Kasumi-1 (cell line): Measurements from ENCODE around the gene PEX11G.

Experiments
- DNase-seq, 2 experiments: peaks; one replicate each; lab custom pipeline; 2025; lab: John Stamatoyannopoulos, UW

PEX11G gene

GRCh38 chr19:7494416-7495098, 5.7 kb upstream of the PEX11G start:
- no peak for DNase-seq

- DNase-seq, result no peak
Measured at GRCh38 chr19:7492558-7492957, 3.7 kb upstream of the PEX11G start.

GRCh38 chr19:7492142-7492541, 3.3 kb upstream of the PEX11G start:
- peak; percentile 4 to 7 for DNase-seq

DNA sequence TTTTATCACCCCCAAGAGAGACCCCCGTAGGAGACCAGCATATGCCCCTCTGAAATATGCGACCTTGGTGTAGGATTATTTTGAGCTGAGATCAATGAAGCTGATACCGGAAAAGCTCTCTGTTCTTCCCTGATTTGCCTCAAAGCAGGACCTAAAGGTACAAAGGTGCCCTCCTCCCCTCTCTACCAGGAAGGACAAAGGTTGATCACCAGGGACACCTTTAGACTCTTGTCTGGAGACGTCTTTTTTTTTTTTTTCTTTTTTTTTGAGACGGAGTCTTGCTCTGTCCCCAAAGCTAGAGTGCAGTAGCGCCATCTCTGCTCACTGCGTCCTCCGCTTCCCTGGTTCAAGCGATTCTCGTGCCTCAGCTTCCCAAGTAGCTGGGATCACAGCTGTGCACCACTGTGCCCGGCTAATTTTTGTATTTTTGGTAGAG, 792 bp upstream of the PEX11G start:
- DNase-seq, result no peak

DNA sequence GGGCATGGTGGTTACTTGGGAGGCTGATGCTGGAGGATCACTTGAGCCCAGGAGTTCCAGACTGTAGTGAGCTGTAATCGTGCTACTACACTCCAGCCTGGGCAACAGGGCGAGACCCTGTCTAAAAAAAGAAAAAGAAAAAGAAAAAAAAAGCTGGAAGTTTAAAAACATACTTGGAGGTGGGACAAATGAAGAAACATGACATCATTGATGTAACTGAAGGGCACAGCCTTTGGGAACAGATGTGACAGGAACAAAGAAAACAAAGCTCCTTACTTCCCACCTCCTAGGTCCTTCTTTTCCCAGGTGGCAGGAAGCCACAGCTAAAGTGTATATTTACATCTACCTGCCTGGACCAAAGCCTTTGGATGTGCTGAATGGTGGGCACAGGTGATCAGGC, 1.9 kb downstream of the PEX11G start:
- no peak for DNase-seq

DNA sequence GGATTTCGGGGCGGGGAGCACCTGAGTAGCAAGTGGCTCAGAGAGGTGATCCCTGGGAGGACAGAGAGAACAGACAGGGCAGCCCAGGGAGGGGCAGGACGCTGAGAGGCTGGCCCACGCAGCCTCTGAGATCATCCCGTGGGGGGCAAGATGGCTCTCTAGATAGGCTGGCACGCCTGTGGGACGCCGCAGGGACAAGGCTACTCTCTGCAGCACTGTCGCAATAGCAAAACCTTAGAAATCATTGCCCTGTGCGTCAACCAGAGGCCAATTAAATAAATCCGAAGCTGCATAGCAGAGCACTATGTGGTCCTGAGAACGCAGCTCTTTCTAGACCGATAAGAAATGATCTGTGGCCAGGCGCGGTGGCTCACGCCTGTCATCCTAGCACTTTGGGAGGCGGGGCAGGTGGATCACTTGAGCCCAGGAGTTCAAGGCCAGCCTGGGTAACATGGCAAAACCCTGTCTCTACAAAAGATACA, 5.1 kb downstream of the PEX11G start:
- no peak for DNase-seq

- no peak for DNase-seq
Measured at GRCh38 chr19:7482584-7483439, 6.0 kb downstream of the PEX11G start.

DNA sequence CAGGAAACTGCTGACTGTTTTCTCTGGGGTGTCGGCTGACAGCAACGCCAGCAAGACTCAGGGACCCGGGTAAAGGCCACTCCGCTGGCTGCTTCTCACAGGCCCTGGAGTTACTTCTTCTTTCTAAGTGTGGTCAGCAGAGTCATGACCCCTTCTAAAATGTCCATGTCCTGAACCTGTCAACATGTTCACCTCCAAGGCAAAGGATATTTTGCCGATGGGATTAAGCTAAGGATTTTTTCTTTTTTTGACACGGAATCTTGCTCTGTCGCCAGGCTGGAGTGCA, 7.9 kb downstream of the PEX11G start:
- DNase-seq, result no peak

DNA sequence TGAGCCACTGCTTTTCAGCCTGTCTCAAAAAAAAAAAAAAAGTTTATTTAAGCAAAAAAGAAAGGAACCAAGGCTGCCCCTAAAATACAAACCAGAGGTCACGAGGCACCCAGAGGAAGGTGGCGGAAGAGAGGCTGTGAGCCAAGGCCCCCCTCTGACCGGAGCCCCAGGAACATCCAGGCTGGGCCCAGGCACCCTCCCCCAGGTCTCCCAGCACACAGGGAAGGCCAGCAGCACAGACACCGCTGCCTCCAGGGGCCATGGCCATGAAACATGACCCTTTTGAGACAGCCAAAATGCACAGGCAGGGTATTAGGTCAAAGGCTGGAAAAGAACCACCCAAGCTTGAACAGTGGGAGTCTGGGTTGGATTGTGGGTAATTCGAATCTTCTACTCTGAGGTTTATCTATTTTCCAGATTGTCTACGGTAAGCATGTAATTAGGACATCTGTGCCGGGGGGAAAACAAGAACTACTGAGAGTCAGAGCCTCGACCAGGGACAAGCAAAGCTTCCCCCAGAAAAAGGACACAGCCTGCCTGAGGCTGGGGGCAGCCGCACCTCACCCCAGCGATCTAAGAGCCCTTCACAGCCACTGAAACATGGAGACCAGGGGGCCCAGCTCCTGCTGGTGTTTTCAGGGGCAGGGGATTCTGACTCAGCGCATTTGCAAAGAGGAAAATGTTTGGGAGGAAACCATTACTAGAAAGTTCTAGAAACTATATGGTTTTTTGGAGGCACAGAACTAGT, 8.4 kb downstream of the PEX11G start:
- DNase-seq, result no peak

- DNase-seq, result no peak
Measured at GRCh38 chr19:7478843-7479227, 10.0 kb downstream of the PEX11G start.

- no peak for DNase-seq
Measured at GRCh38 chr19:7478173-7478842, 10.5 kb downstream of the PEX11G start.

GRCh38 chr19:7477758-7478157, 11.1 kb downstream of the PEX11G start:
- DNase-seq, result no peak

- DNase-seq, result no peak
Measured at GRCh38 chr19:7476777-7477494, 11.9 kb downstream of the PEX11G start.

GRCh38 chr19:7476241-7476640, 12.6 kb downstream of the PEX11G start:
- no peak for DNase-seq

DNA sequence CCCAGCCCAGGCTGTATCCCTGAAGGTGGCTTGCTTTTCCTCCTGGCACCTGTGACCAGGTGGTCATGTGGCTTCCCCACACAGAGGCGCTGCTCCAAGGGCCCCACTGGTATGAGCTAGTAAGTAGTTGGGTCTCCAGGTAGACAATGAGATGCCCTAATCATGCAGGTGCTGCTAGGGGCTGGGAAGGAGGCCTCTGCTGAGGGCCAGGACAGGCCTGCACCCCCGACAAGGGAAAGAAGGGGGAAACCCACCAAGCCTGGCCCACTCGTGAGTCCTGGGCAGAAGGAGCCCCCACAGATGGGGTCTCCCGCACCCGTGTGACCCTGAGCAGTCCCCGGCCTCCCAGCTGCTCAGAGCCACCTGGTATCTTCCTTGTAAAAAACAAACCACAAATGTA, 13.2 kb downstream of the PEX11G start:
- no peak for DNase-seq

DNA sequence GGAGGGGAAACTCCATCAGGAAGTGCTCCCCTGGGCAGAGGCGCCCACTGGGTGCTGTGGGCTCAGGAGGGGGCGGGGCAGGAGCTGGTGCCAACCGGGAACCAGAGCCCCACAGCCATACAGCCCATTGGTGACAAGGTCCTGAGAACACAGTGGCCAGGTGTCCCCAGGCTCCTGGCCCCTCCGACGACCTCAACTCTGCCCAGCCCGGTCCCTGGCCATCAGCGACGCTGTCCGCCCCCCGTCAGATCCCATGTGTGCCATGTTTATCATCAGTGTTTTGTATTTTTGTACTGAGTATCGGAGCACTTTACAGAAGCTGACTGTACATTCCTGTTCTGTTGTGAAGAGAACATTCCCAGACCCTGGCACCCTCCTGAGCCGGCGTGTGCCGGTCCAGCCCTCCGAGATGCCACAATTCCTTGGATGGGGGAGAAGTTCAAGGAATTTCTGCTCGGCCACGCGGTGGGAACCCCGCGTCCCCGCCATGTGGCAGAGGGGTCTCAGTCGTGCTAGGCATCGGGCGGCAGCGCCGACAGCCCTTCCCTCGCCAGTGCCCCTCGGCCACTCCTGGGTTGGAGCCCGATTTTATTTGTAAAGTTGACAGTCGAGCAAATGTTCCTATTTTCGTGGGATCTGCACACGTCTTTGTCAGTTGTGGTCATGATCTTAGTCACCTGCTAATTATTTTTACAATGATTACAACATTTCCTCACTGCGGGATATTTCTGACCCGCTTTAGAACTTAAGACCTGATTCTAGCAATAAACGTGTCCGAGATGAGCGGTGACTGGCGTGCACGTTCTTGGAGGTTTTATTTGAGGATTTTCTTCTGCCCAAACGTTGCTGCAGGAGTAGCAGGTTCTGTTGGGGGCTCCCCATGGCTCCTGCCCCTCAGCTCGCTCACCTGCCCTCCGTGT, 16.9 kb downstream of the PEX11G start:
- DNase-seq, result no peak

- DNase-seq, result no peak
Measured at GRCh38 chr19:7470540-7471305, 18.1 kb downstream of the PEX11G start.

- no peak for DNase-seq
Measured at GRCh38 chr19:7469669-7470285, 19.1 kb downstream of the PEX11G start.

GRCh38 chr19:7468840-7469239, 20.0 kb downstream of the PEX11G start:
- DNase-seq, result no peak
